Mucosa of descending colon (tissue), 3 donors: Measurements from ENCODE around the gene MTTP. TPM values are rescaled to one million over a fixed set of nuclear protein-coding genes. Genes with fewer than 3 reads are reported as not detected.

Experiments used
- ATAC-seq: fragments of 200-7000 bp; cut with Tn5 transposase; one replicate; pipeline ENCODE4 v1.9.1; 2020; ENCODE audit warnings: mild to moderate bottlenecking, moderate library complexity
- DNase-seq, 3 donors: peaks; one replicate each; pipeline ENCODE4 v3.0.0-alpha.2; 2020
- H3K36me3 ChIP-seq: fragments of 200-600 bp; one replicate; pipeline ENCODE4 v1.8.0; 2021; ENCODE audit warnings: low read depth, mild to moderate bottlenecking
- H3K4me1 ChIP-seq: fragments of 200-600 bp; one replicate; pipeline ENCODE4 v1.8.0; 2021; ENCODE audit warnings: low read depth, mild to moderate bottlenecking
- H3K4me3 ChIP-seq: fragments of 200-600 bp; one replicate; pipeline ENCODE4 v1.8.0; 2021; ENCODE audit warnings: mild to moderate bottlenecking
- H3K9me3 ChIP-seq: fragments of 200-600 bp; one replicate; pipeline ENCODE4 v1.8.0; 2021; ENCODE audit warnings: mild to moderate bottlenecking
- CTCF ChIP-seq: fragments of 200-600 bp; IDR thresholded peaks from one replicate; pipeline ENCODE4 v1.8.0; 2022; ENCODE audit warnings: antibody characterized with exemption, mild to moderate bottlenecking
- intact Hi-C, 2 donors: fragments of 100-400 bp; cut with DNase I in 1 of 2; cut with micrococcal nuclease in 1 of 2; formaldehyde crosslinking; loops; one replicate each; pipeline versions ENCODE4 v1.11.0 to v1.11.1; 2022; cut with DNase I, micrococcal nuclease
- total RNA-seq, 3 donors: library from RNA; stranded (reverse); fragmentation: NEBNext Ultra II Directional in 2 of 3; extraction: Animal tissue kit (Norgen Biotek cat#: 25700) in 2 of 3; gene quantifications; one replicate each; pipeline versions ENCODE4 v1.2.1 to v1.2.4, GENCODE V29; 2021 to 2023
- donor health status: DM: no; HTN: no; CAD: no; lungs with moderate emphysema.
- donor health status: DM: no; HTN: no; CAD: no.
- donor health status: DM: no; HTN: yes; CAD: no.

MTTP gene
- total RNA-seq, 3 donors from 2014 or later, result 0.20 to 1.5 (median 0.22) TPM

- H3K36me3 ChIP-seq, result no peaks in the 10 kb centered on the region
- no peaks in the 10 kb centered on the region for H3K4me1 ChIP-seq
- TF ChIP-seq CTCF, result no peak
- H3K9me3 ChIP-seq, result no peaks in the 10 kb centered on the region
- ATAC-seq (no peak), DNase-seq (no peak)
- no peak overlapping the region for H3K4me3 ChIP-seq
- intact Hi-C loops, result no loop called here
These were observed 19.4 kb downstream of the MTTP start for GRCh38 chr4:99593781-99594641.

GRCh38 chr4:99594818-99595217 lies 20.2 kb downstream of the MTTP start:
- intact Hi-C loops, result no loop called here
- H3K36me3 ChIP-seq, result no peaks in the 10 kb centered on the region
- no peak for ATAC-seq
- no peak overlapping the region for H3K4me3 ChIP-seq
- no peak for DNase-seq
- no peaks in the 10 kb centered on the region for H3K9me3 ChIP-seq
- H3K4me1 ChIP-seq, result no peaks in the 10 kb centered on the region
- no peak for TF ChIP-seq CTCF

- Histone ChIP-seq H3K4me1 (no peaks in the 10 kb centered on the region), H3K36me3 (no peaks in the 10 kb centered on the region), H3K9me3 (no peaks in the 10 kb centered on the region), H3K4me3 (no peak overlapping the region)
- DNase-seq (no peak), ATAC-seq (no peak)
- no peak for TF ChIP-seq CTCF
- intact Hi-C loops, result no loop called here
These were observed 32.1 kb downstream of the MTTP start for GRCh38 chr4:99606716-99607115.

- Histone ChIP-seq H3K9me3 (no peaks in the 10 kb centered on the region), H3K4me1 (no peaks in the 10 kb centered on the region), H3K36me3 (no peaks in the 10 kb centered on the region), H3K4me3 (no peak overlapping the region)
- DNase-seq (no peak), ATAC-seq (no peak)
- intact Hi-C loops, result no loop called here
- TF ChIP-seq CTCF, result no peak
These were observed 33.8 kb downstream of the MTTP start for GRCh38 chr4:99608417-99608816.

GRCh38 chr4:99610605-99611175 lies 36.1 kb downstream of the MTTP start:
- ATAC-seq (no peak), DNase-seq (no peak)
- intact Hi-C loops, result no loop called here
- TF ChIP-seq CTCF, result no peak
- H3K4me1 ChIP-seq, result no peaks in the 10 kb centered on the region
- H3K9me3 ChIP-seq, result no peaks in the 10 kb centered on the region
- no peak overlapping the region for H3K4me3 ChIP-seq
- H3K36me3 ChIP-seq, result no peaks in the 10 kb centered on the region
